Pancreas (tissue), 10 donors: ENCODE results near the gene TFCP2. TPM values are rescaled to one million over a fixed set of nuclear protein-coding genes. Genes with fewer than 3 reads are reported as not detected.
"Not testable (repeated sequence)": the region's sequence is repeated elsewhere in the genome, so short reads cannot be mapped to it uniquely, and the experiment has no call there.

Experiments used
- ATAC-seq, 4 donors: fragments of 200-7000 bp; cut with Tn5 transposase; one replicate each; pipeline versions ENCODE4 v1.8.0 to v1.9.1; 2020; ENCODE audit warnings: mild to moderate bottlenecking in 4 of 4, moderate library complexity in 4 of 4
- DNase-seq, 6 donors: peaks; one replicate each; pipeline ENCODE4 v3.0.0-alpha.2; 2020
- FAIRE-seq: peaks from 2 replicates; lab custom pipeline; 2012; peaks lifted over from hg19 to GRCh38; lab: Jason Lieb, UNC
- H3K27ac ChIP-seq, 4 donors: fragments of 200-600 bp; sonication (generic); 1 replicate in 3 of 4; 2 replicates in 1 of 4; pipeline versions ENCODE4 v1.5.0 to v1.8.0; 2020
- H3K27me3 ChIP-seq, 4 donors: fragments of 200-600 bp; one replicate each; pipeline ENCODE4 v1.8.0; 2021
- H3K36me3 ChIP-seq, 3 donors: fragments of 200-600 bp; sonication (generic) in 1 of 3; one replicate each; pipeline versions ENCODE4 v1.5.0 to v1.8.0; 2020 to 2021
- H3K4me1 ChIP-seq, 3 donors: fragments of 200-600 bp; one replicate each; pipeline ENCODE4 v1.8.0; 2021
- H3K4me3 ChIP-seq, 4 donors: fragments of 200-600 bp; sonication (generic) in 2 of 4; one replicate each; pipeline versions ENCODE4 v1.5.0 to v1.8.0; 2020 to 2021
- H3K9me3 ChIP-seq, 4 donors: fragments of 200-600 bp; one replicate each; pipeline ENCODE4 v1.8.0; 2021
- CTCF ChIP-seq, 4 donors: fragments of 200-600 bp; sonication (generic) in 3 of 4; IDR thresholded peaks; one replicate each; pipeline versions ENCODE4 v1.5.0 to v1.8.0; 2021; ENCODE audit warnings: antibody characterized with exemption in 4 of 4
- WGBS, 2 donors: extraction: QIAGEN DNeasy Blood & Tissue Kit; methylation state at CpG; one replicate each; pipeline ENCODE4 v1.1.7; 2013; 5-methylcytosine and 5-hydroxymethylcytosine counted together
- intact Hi-C, 3 donors: fragments of 100-400 bp; cut with DNase I; formaldehyde crosslinking; loops; one replicate each; pipeline versions ENCODE4 v1.11.1 to v1.14.2; 2022
- polyA plus RNA-seq, 2 donors: library from polyadenylated mRNA; stranded (reverse); fragments of 200-250 nt; gene quantifications; one replicate each; pipeline ENCODE4 v1.2.3, GENCODE V29; 2013
- total RNA-seq, 6 donors: library from RNA; stranded (reverse); fragmentation: NEBNext Ultra II Directional in 4 of 6; extraction: Animal tissue kit (Norgen Biotek cat#: 25700) in 4 of 6; gene quantifications; one replicate each; pipeline versions ENCODE4 v1.2.1 to v1.2.4, GENCODE V29; 2021 to 2023
- donor health status: healthy with polysubstance abuse.
- donor health status: DM: no; HTN: no; CAD: no; lungs with moderate emphysema.
- donor health status: DM: no; HTN: no; CAD: no.
- donor health status: control.
- donor health status: control.
- donor health status: Bipolar disorder and iron deficiency.
- donor health status: DM: yes; HTN: yes; CAD: no.
- donor health status: DM: no; HTN: no; CAD: no.
- donor health status: DM: no; HTN: no; CAD: no.
- donor health status: DM: yes; HTN: yes; CAD: no.

TFCP2 gene
- total and polyA plus RNA-seq, 8 donors = 6.7 to 15.3 (median 9.1) TPM

GRCh38 chr12:51081421-51081820 is 91.5 kb downstream of the TFCP2 start:
- no peak overlapping the region for H3K27ac ChIP-seq
- DNase-seq (no peak), ATAC-seq (no peak), FAIRE-seq (no peak)
- no peak for TF ChIP-seq CTCF (IDR thresholded peaks at IDR 0.05)
- intact Hi-C loops = no loop called here
- no peaks in the 10 kb centered on the region for H3K27me3 ChIP-seq
- no peak overlapping the region for H3K4me3 ChIP-seq
- WGBS, 2 donors = 81 to 88% methylated on average over 1 of the region's 1 CpG
- no peaks in the 10 kb centered on the region for H3K36me3 ChIP-seq
- no peaks in the 10 kb centered on the region for H3K4me1 ChIP-seq
- no peaks in the 10 kb centered on the region for H3K9me3 ChIP-seq

GRCh38 chr12:51080136-51080535 is 92.8 kb downstream of the TFCP2 start:
- WGBS, 2 donors = 69 to 83% methylated on average over 4 of the region's 4 CpGs
- H3K36me3 ChIP-seq = no peaks in the 10 kb centered on the region
- peaks cover 0 to 3% (median 0%) of the 10 kb centered on the region in 3 donors for H3K4me1 ChIP-seq
- no peak for FAIRE-seq
- intact Hi-C loops = no loop called here
- no peak for TF ChIP-seq CTCF (IDR thresholded peaks at IDR 0.05)
- no peak overlapping the region for H3K27ac ChIP-seq
- ATAC-seq = no peak
- H3K9me3 ChIP-seq = no peaks in the 10 kb centered on the region
- H3K4me3 ChIP-seq = no peak overlapping the region
- no peak for DNase-seq
- no peaks in the 10 kb centered on the region for H3K27me3 ChIP-seq

- H3K27ac ChIP-seq, ATAC-seq, DNase-seq, H3K36me3 ChIP-seq, intact Hi-C loops, H3K27me3 ChIP-seq, H3K4me1 ChIP-seq, H3K4me3 ChIP-seq, FAIRE-seq, H3K9me3 ChIP-seq: not testable (repeated sequence)
- 91 to 95% methylated on average over 6 of the region's 6 CpGs for WGBS, 2 donors
These were observed 94.1 kb downstream of the TFCP2 start for GRCh38 chr12:51078866-51079265.

DNA sequence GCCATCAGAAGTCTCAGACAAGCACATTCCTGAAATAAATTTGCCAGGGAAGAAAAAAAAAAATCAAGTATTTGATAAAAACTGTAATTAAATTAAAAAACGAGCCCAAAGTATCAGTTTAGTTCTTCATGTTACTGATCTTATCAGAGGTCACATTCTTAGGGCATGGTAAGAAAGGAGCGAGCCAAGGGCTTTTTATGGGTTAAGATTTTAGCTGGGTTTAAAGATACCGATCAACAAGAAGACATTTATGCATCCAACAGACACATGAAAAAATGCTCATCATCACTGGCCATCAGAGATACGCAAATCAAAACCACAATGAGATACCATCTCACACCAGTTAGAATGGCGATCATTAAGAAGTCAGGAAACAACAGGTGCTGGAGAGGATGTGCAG is 94.6 kb downstream of the TFCP2 start:
- H3K27me3 ChIP-seq, H3K4me1 ChIP-seq, DNase-seq, H3K4me3 ChIP-seq, intact Hi-C loops, FAIRE-seq, ATAC-seq, H3K9me3 ChIP-seq, H3K36me3 ChIP-seq, H3K27ac ChIP-seq: not testable (repeated sequence)
- WGBS, 2 donors = 78 to 85% methylated on average over 5 of the region's 5 CpGs

GRCh38 chr12:51077930-51078329 is 95.0 kb downstream of the TFCP2 start:
- ATAC-seq = no peak
- 71 to 74% methylated on average over 5 of the region's 5 CpGs for WGBS, 2 donors
- no peak for FAIRE-seq
- intact Hi-C loops = no loop called here
- Histone ChIP-seq H3K4me3 (no peak overlapping the region), H3K4me1 (peaks cover 0 to 3% (median 0%) of the 10 kb centered on the region in 3 donors), H3K27me3 (no peaks in the 10 kb centered on the region), H3K9me3 (no peaks in the 10 kb centered on the region), H3K27ac (no peak overlapping the region), H3K36me3 (peaks cover 0 to 3% (median 0%) of the 10 kb centered on the region in 3 donors)
- no peak for DNase-seq
- no peak for TF ChIP-seq CTCF (IDR thresholded peaks at IDR 0.05)

DNA sequence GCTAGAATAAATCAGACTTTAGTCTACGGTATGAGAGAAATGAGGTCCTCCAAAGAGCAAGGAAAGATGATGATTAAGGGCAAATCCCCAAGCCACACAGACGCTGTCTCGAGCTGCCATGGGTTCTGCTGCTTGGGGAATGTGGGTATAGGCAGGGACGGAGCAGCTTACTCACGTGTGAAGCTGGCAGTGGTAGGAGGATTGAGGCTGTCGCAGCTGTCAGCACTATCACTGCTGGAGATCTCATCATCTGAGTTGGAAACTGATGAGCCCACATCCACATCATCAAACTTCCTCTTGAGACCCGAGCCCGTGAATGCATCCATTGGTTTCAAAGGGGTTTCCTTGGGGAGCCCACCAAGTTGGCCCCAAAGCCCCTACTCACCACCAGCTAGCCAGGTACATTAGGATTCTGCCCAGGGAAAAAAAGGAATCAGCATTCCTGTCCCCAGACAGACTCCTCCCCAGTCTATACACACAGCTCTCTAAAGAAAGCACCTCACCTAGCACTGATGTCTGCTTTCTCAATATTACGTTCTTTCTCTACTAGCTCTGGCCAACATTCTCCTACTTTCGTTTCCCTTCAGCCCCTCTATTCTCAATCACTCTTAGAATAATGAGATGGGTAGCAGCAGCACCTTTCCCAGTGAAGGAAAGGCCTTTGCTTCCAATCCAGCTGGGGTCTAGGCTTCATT is 96.6 kb downstream of the TFCP2 start:
- peaks cover 0 to 11% (median 0%) of the 10 kb centered on the region in 3 donors for H3K36me3 ChIP-seq
- H3K27me3 ChIP-seq = no peaks in the 10 kb centered on the region
- intact Hi-C loops = no loop called here
- H3K9me3 ChIP-seq = no peaks in the 10 kb centered on the region
- WGBS, 2 donors = 90 to 91% methylated on average over 10 of the region's 10 CpGs
- ATAC-seq (no peak), DNase-seq (no peak), FAIRE-seq (no peak)
- H3K4me1 ChIP-seq = peaks cover 5 to 11% (median 7%) of the 10 kb centered on the region in 3 donors
- no peak for TF ChIP-seq CTCF (IDR thresholded peaks at IDR 0.05)
- H3K27ac ChIP-seq = no peak overlapping the region
- H3K4me3 ChIP-seq = no peak overlapping the region
